AG10803 (cell line): ENCODE measurements around the gene MRPL30.
"Not testable (repeated sequence)": the region's sequence is repeated elsewhere in the genome, so short reads cannot be mapped to it uniquely, and the experiment has no call there.

Experiments used
- DNase-seq: peaks from one replicate; pipeline ENCODE4 v3.0.0; 2010; ENCODE audit warnings: low read depth
- H3K4me3 ChIP-seq: 2 replicates; pipeline ENCODE4 v1.5.1; 2011; ENCODE audit warnings: mild to moderate bottlenecking, low read length, control low read depth
- CTCF ChIP-seq: conservative IDR thresholded peaks from 2 replicates; pipeline ENCODE4 v1.5.1; 2011; ENCODE audit warnings: mild to moderate bottlenecking, low read length, control low read depth, inconsistent platforms

The MRPL30 gene

DNA sequence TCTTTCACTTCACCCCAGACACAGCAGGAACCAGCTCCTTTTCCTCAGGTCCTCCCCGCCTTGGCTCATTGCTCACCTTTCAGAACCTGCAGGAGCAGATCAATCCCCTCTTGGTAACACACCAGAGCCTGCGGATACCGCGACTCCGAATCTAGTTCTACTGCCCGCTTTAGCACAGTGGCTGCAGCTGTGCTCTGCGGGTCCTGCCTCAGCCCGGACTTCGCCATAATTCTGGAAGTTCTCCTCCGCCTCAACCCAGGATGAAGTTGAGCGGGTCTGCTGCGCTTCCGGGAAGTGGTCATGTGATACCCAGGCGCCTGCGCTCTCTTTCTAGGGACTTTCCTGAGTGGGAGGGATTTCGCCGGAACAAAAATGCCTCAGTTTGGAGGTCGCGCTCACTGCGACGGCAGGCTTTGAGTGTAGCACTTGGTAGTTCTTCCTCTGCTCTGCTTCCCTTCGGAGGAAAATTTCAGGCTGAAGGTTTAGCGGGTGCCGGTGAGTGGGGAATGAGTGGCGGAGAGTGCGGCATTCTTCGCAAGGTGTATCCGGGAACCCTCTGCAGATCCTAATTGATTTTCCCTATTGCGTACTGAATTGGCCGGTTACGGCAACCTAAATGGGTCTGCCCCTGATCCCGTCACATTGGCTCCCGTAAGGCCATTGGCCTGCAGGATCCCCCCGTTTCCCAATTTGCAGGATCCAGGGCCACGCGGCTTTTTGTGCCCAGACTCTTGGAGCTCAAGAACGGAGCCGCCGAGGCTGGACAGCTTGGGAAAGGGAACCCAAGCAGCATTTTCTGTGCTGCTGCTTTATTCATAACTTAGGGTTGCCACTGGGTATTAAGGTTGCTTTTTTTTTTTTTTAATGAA, at the start of gene MRPL30, which contains the start of gene MITD1:
MRPL30 (plus strand) TSS at position 430 of the 869 bp plus-strand sequence. CDS start 5,020 bp downstream, outside the sequence.
MITD1 (minus strand) TSS at position 304 of the 869 bp plus-strand sequence; CDS start at position 227, 77 bp downstream.
- peak within 1 kb of the TSS; percentile 99 for H3K4me3 ChIP-seq
- no peak for TF ChIP-seq CTCF

DNA sequence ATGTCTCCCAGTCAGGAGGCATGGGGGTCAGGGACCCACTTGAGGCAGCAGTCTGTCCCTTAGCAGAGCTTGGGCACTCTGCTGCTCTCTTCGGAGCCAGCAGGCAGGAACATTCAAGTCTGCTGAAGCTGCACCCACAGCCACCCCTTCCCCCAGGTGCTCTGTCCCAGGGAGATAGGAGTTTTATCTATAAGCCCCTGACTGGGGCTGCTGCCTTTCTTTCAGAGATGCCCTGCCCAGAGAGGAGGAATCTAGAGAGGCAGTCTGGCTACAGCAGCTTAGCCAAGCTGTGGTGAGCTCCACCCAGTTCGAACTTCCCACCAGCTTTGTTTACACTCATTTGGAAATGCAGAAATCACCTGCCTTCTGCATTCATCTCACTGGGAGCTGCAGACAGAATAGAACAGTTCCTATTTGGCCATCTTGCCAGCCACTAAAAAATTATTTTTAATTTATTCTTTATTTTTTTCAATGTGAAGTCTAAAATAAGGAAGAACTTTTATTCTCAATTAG, 45.9 kb upstream of the MRPL30 start:
- not testable (repeated sequence) for H3K4me3 ChIP-seq, DNase-seq

More for the DNA sequence above, at the start of gene MRPL30, which contains the start of gene MITD1:
- peak; percentile 95 for DNase-seq

DNA sequence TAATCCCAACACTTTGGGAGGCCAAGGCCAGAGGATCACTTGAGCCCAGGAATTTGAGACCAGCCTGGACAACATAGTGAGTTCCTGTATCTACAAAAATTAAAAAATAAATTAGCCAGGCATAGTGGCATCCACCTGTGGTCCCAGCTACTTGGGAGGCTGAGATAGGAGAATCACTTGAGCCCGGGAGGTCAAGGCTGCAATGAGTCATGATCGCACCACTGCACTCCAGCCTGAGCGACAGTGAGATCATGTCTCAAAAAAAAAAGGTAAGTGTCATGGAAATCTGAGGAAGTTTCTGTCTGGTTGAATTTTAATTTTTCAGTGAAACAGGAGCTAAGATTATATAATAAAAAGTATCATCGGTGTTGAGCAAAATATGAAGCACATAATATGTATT, 42.0 kb upstream of the MRPL30 start:
- no peak for DNase-seq
- no peak for TF ChIP-seq CTCF
- H3K4me3 ChIP-seq: no peak overlapping the region

DNA sequence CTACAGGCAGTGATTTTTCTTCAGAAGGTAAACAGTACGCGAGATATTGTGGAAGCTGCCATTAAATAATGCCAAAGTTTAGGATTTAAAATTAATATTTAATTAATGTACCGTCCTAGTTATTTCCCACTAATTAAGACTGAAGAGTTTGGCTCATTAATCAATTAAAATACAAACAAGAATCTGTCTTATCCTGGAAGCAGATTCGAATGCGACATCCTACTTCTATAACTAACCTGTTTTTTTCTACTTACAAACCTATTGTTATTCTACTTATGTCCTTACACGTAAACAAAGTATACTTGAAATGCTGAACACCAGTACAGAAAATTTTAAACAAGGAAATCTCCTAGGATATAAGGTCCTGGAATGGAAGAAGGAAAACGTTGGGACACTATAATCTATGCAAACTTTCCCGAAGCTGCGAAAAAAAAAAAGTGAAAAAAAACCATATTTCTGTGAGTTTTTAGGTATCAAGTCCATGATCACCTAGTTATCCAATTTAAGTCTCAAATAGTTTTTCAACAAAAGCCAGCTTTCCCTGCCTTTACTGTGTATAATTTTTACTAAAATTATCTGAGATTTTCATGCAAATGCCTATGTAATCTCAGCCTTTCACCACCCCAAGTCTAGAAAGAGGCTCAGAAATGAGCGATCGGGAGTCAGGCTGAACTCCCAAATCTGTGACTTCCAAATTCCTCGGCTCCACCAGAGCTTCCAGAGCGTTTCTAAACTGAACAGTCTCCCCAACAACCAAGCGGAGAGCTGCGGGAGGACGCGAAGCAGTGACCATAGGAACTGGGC, 40.7 kb upstream of the MRPL30 start:
- DNase-seq: peak; percentile 11
- TF ChIP-seq CTCF: no peak
- H3K4me3 ChIP-seq: peak overlapping the region; percentile 84

DNA sequence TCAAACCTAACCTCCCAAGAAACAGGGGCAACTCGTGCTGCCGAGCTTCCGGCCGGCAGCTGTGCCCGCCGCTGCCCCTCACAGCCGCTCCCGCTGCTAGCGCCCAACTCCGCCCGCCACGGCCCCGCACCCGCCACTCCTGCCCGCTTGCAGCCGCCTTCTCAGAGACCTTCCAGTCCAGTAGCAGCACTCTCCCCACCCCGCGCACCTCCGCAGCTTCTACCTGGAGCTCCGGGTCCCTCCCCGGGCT, 40.2 kb upstream of the MRPL30 start:
- no peak for DNase-seq
- peak overlapping the region; percentile 84 for H3K4me3 ChIP-seq
- no peak for TF ChIP-seq CTCF

DNA sequence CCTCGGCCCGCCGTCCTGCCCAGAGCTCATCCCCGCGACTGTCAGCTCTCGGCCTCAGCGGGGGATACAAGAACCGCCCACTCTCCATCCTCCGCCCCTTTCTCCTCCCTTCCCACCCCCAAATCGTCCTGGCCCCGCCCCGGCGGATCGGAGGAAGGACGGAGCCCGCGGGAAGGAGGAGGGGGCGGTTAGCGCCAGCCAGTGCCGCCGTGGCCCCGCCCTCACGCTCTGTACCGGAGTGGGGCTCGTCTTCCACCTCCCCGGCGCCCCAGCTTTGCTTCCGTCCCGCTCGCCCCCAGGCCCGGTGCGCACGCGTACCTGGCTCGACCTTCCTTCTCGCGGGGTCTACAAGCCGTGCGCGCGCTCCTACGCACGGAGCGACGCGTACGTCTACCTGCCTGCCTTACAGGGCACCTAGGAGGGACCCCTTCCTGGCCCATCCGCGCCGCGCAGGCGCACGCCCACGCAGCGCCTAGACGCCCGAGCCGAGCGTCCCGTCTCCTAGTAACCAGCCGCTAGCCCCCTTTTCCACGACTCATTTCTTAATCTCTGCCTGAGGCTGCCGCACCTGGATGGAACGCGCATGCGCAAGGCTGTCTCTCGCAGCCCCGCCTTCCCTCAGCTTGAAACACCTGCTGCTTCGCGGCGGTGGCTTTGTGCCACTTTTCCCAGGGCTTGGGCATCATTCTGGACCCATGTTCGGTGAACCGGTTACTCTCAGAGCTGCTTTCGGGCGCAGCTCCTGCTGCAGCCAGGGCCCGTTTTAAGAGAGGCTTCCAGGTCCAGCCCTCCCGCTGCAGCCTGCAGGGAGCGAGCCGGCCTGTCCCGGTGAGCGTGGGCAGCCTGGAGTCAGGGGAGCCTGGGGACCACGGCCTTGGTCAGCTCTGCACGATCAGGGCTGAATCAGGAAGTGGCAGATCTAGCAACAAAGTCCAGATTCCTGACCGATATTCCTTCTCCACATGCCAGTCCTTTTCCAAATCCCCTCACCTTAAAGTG, 39.6 kb upstream of the MRPL30 start, which contains the start of gene C2orf15:
C2orf15 (plus strand) TSS at position 598 of the 999 bp plus-strand sequence. CDS start 8,852 bp downstream, outside the sequence.
- DNase-seq: peak; percentile 58
- no peak for TF ChIP-seq CTCF
- H3K4me3 ChIP-seq: peak within 1 kb of the TSS; percentile 84
